Stimulated activated effector memory CD8-positive, alpha-beta T cell treated with anti-CD3 and anti-CD28 coated beads, Interleukin-12 subunit alpha, Interleukin-12 subunit beta, amount 100 ng/mL, for 72 hours (primary cell): ENCODE results near the gene SPCS2.
A peak's percentile ranks its signal among the peaks of the same experiment; 100 is the strongest.
"Not testable (repeated sequence)": the region's sequence is repeated elsewhere in the genome, so short reads cannot be mapped to it uniquely, and the experiment has no call there.

Experiments
- ATAC-seq: fragments of 150-1000 bp; cut with Tn5 transposase; 2 replicates; pipeline ENCODE4 v1.10.0; 2021
- DNase-seq, 2 donors: peaks; one replicate each; pipeline ENCODE4 v3.0.0; 2021 to 2022; ENCODE audit warnings: low spot score in 2 of 2
- H3K27ac Mint-ChIP-seq: one replicate; pipeline ENCODE4 v1.8.0; 2022; ENCODE audit warnings: mild to moderate bottlenecking, mixed read lengths
- H3K36me3 Mint-ChIP-seq: one replicate; pipeline ENCODE4 v1.8.0; 2022; ENCODE audit warnings: mild to moderate bottlenecking, mixed read lengths
- H3K4me1 Mint-ChIP-seq: one replicate; pipeline ENCODE4 v1.8.0; 2022; ENCODE audit warnings: mixed read lengths
- H3K4me3 Mint-ChIP-seq: one replicate; pipeline ENCODE4 v1.8.0; 2022; ENCODE audit warnings: mild to moderate bottlenecking, mixed read lengths
- H3K9me3 Mint-ChIP-seq: one replicate; pipeline ENCODE4 v1.8.0; 2022; ENCODE audit warnings: mixed read lengths

The SPCS2 gene

DNA sequence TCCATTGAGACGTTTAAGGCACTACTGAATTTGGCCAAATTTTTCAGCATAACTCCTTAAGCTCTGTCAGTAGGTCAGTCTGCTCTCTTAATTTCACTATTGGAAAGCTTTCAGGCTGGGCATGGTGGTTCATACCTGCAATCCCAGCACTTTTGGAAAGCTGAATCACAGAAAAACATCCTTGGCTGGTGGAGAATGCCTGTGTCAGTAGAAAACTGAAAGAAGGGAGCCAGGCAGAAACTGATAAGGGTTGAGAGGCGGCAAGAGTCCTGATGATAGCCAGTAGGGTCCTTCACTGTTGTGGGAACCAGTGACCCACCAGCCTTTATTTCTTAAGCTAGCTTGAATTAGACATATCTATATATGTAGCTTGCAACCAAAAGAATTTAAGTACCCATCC lies 62.3 kb downstream of the SPCS2 start:
- no peaks in the 10 kb centered on the region for H3K9me3 Mint-ChIP-seq
- ATAC-seq: no peak
- no peak for DNase-seq
- no peak overlapping the region for H3K4me3 Mint-ChIP-seq
- no peak overlapping the region for H3K27ac Mint-ChIP-seq
- H3K4me1 Mint-ChIP-seq: no peaks in the 10 kb centered on the region
- H3K36me3 Mint-ChIP-seq: peaks cover 23% of the 10 kb centered on the region

DNA sequence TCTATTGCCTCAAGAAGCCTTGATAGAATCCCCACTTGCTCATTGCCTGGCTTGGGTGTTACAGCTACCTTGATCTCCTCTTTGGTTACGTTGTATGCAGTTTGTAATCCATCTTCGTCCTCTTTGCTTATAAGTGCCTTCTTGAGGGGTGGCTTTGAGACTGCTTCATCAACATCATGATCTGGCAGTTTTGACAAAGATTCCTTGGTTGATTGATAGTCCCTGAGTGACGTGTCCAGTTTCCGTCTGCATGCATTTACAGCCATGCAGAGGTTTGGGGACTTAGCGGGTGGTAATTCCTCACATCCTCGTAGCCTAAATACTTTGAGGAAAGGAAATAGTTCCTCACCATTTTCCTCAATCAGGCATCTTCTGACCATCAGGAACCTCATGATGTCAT lies 62.8 kb downstream of the SPCS2 start:
- DNase-seq: no peak
- Mint-ChIP-seq H3K27ac (no peak overlapping the region), H3K4me3 (no peak overlapping the region), H3K9me3 (no peaks in the 10 kb centered on the region), H3K36me3 (peaks cover 19% of the 10 kb centered on the region), H3K4me1 (no peaks in the 10 kb centered on the region)
- ATAC-seq: no peak

DNA sequence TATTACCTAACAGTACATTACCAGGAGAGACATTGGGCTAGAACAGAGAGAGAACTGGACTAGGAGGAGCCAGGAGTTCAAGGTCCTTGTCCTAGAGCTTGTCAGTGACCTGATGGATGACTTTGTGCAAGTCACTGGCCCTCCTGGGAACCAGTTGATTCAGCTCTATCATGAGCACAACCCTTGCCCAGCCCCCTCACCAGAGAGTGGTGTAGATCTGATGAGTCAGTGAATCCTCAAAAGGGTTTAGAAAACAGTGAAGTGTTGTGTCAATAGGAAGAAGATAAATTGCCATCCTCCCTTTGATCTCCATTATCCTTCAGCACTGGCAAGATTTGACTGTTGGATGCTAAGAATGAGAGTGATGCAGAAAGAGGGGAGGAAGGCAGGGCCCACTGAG lies 64.0 kb downstream of the SPCS2 start:
- Mint-ChIP-seq H3K4me3 (no peak overlapping the region), H3K9me3 (no peaks in the 10 kb centered on the region), H3K36me3 (peaks cover 8% of the 10 kb centered on the region), H3K4me1 (no peaks in the 10 kb centered on the region), H3K27ac (no peak overlapping the region)
- DNase-seq: no peak
- ATAC-seq: peak; percentile 37

DNA sequence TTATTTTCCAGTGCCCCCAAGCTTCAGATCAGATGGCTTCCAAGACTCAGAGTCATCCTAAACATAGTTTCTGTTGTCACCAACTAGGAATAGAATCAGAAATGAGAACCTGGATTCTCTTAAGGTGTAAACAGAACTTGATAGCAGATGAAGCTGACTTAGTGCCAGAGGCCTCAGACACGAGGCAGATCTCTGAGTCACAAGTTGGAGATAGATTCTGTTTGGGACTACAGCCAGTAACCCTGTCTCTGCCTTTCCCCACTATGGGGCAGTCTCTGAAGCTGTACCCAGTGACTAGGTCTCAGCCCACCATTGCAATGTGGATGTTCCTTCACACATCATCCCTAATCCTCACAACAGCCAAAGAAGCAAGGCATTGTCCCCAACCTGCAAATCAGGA lies 65.1 kb downstream of the SPCS2 start:
- DNase-seq: no peak
- no peak for ATAC-seq
- Mint-ChIP-seq H3K9me3 (no peaks in the 10 kb centered on the region), H3K4me1 (no peaks in the 10 kb centered on the region), H3K4me3 (no peak overlapping the region), H3K36me3 (peaks cover 8% of the 10 kb centered on the region), H3K27ac (no peak overlapping the region)

DNA sequence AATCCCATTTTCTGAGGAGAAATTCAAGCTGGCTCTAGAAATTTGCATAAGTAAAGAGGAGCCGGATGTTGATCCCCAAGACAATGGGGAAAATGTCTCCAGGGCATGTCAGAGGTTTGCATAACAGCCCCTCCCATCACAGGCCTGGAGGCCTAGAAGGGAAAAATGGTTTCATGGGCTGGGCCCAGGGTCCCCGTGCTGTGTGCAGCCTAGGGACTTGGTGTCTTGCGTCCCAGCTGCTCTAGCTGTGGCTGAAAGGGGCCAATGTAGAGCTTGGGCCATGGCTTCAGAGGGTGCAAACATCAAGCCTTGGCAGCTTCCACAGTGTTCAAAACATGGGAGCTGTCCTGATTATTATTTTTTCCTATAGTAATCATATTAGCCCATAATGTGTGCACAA lies 70.1 kb downstream of the SPCS2 start:
- not testable (repeated sequence) for H3K4me1 Mint-ChIP-seq, H3K9me3 Mint-ChIP-seq, H3K27ac Mint-ChIP-seq, DNase-seq, ATAC-seq, H3K36me3 Mint-ChIP-seq, H3K4me3 Mint-ChIP-seq

DNA sequence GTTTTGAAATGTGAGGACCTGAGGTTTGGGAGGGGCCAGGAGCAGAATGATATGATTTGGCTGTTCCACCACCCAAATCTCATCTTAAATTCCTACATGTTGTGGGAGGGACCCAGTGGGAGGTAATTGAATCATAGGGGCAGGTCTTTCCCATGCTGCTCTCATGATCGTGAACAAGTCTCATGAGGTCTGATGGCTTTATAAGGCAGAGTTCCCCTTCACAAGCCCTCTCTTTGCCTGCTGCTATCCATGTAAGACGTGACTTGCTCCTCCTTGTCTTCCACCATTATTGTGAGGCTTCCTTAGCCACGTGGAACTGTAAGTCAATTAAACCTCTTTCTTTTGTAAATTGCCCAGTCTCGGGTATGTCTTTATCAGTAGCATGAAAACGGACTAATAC lies 71.3 kb downstream of the SPCS2 start:
- H3K9me3 Mint-ChIP-seq, ATAC-seq, H3K4me3 Mint-ChIP-seq, DNase-seq, H3K36me3 Mint-ChIP-seq, H3K4me1 Mint-ChIP-seq: not testable (repeated sequence)
- peak overlapping the region; percentile 35 for H3K27ac Mint-ChIP-seq

DNA sequence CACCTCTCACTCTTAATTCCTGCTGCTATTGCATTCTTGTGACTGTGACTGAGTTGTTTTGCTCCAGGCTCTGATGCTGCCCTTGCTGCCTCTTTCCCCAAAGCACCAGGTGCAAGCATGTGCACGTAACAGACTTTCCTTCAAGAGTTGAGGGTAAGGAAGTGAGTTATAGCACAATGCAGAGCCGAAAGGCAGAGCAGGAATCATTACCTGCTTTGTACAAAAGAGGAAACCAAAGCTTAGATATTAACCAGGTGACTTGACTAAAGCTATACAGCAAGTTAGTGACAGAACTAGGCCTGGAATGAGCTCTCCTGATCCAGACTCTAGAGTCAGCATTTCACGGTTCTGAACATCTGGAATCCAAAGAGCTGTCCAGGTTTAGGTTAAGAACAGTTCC lies 73.2 kb downstream of the SPCS2 start:
- Mint-ChIP-seq H3K27ac (no peak overlapping the region), H3K36me3 (no peaks in the 10 kb centered on the region), H3K9me3 (no peaks in the 10 kb centered on the region), H3K4me1 (no peaks in the 10 kb centered on the region), H3K4me3 (no peak overlapping the region)
- DNase-seq (no peak), ATAC-seq (no peak)

DNA sequence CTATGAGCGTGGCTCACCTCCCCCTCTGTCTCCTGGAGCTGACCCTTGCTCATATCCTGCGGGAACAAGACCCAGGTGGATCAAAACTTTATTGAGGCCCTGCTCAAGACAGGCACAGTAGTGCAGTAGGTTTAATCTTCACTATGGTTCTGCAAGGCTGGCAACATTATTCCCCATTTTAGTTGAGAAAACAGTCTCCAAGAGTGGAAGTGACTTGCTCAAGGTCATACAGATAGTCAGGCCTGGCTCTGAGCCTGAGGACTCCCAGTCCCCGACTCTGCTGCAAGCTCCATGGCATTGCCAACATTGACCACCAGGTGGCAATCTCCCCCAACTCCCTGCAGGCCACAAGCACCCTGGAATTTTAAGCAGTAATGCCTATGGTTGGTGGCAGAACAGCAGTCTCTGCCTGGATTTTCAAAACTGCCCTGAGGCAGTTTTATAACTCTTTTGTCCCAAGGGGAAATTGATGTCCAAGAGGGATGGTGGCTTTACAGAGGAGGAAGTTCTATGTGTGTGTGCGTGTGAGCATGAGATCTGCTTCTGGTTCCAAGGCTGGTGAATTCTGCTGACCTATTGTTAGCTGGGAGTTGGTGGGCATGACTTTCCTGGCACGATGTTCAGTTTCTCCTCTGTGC lies 73.8 kb downstream of the SPCS2 start:
- Mint-ChIP-seq H3K27ac (no peak overlapping the region), H3K4me3 (no peak overlapping the region), H3K4me1 (no peaks in the 10 kb centered on the region), H3K9me3 (no peaks in the 10 kb centered on the region), H3K36me3 (no peaks in the 10 kb centered on the region)
- DNase-seq (peak; percentile 70 to 85), ATAC-seq (peak; percentile 87)

DNA sequence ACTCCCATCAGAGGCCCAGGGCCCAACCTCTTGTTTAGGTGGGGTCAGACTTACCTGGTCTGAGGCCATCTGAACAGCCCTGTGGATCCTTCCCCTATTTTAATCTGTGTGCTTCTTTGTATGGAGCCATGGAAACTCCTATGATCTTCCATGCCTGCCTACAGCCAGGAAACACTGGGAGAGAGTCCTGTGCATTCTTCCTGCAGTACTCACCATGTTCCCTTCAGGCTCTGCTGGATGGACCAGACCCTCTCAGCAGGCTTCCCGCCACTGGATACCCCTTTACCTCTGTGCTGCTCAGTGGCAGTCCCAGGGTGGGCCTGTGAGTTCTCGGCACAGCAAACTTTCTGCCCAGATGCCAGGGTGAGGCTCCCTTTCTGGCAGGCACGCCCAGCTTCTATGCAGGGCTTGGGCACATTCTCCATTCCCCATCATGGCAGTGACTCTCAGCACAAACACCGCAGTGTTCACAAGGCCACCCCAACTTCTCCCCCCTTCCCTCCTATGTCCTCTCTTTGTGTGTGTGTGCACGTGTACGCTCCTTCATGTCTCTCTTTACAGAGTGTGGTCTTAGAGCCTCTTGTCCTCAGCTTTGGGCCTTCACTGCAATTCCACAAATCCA lies 74.5 kb downstream of the SPCS2 start:
- no peak for DNase-seq
- Mint-ChIP-seq H3K4me3 (no peak overlapping the region), H3K4me1 (no peaks in the 10 kb centered on the region), H3K9me3 (no peaks in the 10 kb centered on the region), H3K36me3 (no peaks in the 10 kb centered on the region), H3K27ac (no peak overlapping the region)
- ATAC-seq: no peak

DNA sequence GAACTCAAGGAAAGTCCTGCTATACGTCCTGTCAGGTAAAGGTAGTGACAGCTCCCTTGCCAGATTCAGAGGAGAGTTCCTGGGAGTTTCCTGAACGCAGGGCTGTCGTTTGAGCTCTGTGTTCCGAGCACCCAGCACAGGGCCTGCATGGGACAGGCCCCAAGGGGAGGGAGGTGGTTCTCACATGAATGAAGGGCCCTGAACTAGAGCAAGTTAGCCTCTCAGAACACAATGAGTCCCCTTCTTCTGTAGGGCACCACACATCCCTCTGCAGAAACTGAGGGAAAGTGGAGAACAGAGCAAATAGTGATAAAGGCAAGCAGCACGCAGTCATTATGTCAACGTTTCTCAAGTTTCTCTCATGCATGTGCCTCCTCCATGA lies 75.0 kb downstream of the SPCS2 start:
- Mint-ChIP-seq H3K27ac (no peak overlapping the region), H3K36me3 (no peaks in the 10 kb centered on the region), H3K4me3 (no peak overlapping the region), H3K4me1 (no peaks in the 10 kb centered on the region), H3K9me3 (no peaks in the 10 kb centered on the region)
- no peak for ATAC-seq
- DNase-seq: no peak

DNA sequence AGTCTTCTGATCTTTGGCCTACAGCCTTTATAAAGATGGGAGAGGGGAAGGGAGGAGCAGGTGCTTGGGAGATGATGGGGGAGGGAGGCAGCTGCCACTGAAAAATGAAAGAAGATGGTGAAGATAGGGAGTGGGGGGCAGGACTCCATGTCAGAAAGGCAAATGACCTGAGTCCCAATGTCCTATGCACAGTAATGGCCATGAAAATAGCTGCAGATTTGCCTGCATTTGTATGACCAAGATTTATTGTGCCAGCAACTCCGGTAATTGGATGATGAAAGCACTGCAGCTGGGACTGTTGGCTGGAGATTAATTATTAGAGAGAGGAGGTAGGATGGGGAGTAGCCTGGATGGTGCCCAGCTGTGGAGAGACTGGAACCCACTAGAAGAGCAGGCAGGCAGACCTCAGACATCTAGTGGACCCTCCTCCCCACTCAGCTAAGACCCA lies 75.7 kb downstream of the SPCS2 start:
- H3K36me3 Mint-ChIP-seq: no peaks in the 10 kb centered on the region
- H3K4me3 Mint-ChIP-seq: no peak overlapping the region
- H3K9me3 Mint-ChIP-seq: no peaks in the 10 kb centered on the region
- no peak overlapping the region for H3K27ac Mint-ChIP-seq
- no peaks in the 10 kb centered on the region for H3K4me1 Mint-ChIP-seq
- DNase-seq: no peak
- ATAC-seq: no peak

DNA sequence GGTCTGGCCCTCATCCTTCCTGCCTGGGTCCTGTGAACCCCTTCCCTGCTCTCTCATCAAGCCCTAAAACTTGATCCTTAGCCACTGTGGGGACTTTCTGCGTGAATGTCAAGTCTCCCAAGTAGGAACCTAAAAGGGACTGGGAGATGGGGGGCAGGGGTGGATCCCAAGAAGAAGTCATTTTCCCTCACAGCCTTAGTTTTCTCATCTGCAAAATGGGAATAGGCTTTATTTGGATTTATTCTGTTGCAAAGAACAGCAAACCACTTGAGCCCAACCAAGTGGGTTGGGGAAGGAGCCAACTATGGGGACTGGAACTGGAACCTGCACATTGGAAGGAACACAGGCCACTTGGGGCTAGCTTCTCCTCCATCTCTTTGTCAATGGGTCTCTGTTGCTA lies 76.5 kb downstream of the SPCS2 start:
- Mint-ChIP-seq H3K4me3 (no peak overlapping the region), H3K9me3 (no peaks in the 10 kb centered on the region), H3K36me3 (no peaks in the 10 kb centered on the region), H3K27ac (no peak overlapping the region), H3K4me1 (no peaks in the 10 kb centered on the region)
- ATAC-seq (no peak), DNase-seq (no peak)

DNA sequence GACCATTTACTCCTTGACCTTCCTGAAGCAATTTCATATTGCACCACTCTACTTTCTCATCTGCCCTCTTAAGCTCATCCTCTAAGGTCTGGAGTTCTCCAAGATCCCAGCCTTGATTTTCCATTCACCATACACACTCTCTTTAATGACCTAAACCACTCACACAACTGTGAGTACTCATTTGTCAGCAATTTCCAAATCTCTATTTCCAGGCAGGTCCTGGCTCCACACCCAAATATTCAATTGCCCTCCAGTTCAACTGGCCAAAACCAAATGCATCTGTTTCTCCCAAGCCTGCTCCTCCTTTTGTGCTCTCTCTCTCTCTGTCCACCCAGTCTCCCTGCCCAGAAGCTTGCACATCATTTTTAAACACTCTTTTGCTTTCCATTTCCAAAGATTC lies 79.3 kb downstream of the SPCS2 start:
- DNase-seq: no peak
- no peaks in the 10 kb centered on the region for H3K36me3 Mint-ChIP-seq

More for the DNA sequence above, 79.3 kb downstream of the SPCS2 start:
- Mint-ChIP-seq H3K4me1 (no peaks in the 10 kb centered on the region), H3K9me3 (no peaks in the 10 kb centered on the region), H3K4me3 (no peak overlapping the region), H3K27ac (no peak overlapping the region)
- ATAC-seq: no peak
